Activated CD4-positive, CD25-positive, alpha-beta regulatory T cell (primary cell): ENCODE data around the gene CENPF.

ENCODE experiments used
- DNase-seq, 4 experiments: peaks; one replicate each; lab custom pipeline; 2025; lab: John Stamatoyannopoulos, UW

Gene CENPF

DNA sequence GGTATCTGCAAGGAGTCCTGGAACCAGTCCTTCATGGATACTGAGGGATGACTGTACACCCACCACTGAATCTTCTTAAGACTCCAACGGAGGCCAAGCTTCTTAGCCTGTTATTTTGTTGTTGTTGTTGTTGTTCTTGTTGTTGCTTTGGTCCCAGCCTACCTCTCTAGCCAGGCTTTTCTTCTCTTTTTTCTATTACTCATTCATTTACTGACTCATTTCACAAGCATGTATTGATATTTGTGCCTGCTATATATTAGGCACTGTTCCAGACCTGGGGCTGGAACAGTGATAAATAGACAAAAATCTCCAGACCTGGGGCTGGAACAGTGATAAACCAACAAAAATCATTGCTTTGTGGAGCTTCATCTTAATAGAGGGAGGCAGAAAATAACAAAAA is 20.4 kb downstream of the CENPF start:
- no peak for DNase-seq

DNA sequence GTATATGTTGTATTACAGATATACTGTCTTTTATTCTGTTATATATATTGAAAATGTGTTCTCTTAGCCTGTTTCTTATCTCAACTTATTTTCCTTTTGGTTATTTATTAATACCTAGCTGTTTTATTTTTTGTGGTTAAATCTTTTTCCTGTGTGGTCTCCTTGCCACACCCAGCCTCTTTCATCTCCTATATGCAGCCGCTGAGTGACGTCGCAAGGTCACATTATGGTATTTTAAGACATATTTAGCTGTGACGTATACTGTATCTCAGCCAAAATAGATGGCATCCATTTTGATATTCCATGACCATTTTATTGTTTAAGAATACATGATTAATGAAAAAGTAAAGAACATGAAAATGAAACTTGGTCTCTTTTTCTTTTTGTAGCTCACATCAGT is 29.1 kb downstream of the CENPF start:
- peak in 1 of 4 experiments; percentile 11 for DNase-seq

DNA sequence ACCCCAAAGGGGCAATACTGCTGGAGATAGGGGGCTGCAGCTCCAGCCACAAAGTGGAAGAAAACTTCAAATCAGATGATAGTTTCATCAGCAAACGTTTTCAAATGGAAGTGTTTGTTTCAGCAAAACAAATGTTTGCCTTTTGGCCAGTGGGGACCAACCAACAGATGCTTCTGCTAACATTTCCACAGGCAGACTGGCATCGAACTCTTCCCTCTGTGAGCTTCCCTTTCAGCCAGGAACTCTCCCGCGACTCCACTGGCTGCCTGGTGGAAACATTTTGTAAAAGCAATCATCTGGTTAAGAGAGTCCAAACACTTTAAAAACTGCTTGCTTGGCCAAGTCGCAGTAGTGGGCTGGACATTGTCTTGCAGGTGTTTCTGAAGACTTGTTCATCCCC is 30.7 kb downstream of the CENPF start:
- DNase-seq: no peak

DNA sequence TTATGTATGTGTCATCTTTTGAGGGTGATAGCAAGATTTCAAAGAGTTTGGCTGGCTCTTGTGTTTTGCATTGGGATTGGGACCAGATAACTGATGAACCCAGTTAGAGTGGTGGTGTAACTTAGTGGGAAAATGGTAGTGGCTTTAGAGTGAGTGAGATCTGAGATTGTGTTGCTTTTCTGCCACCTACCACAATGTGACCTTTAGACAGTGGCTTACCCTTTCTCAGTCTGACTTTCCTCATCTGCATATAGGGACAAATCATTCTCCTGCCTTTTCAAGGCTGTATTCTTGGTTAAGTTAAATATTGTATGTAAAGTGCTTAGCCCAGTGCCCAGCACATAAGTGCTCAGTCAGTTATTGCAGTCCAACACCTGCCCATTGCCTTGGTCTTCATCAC is 31.3 kb downstream of the CENPF start:
- DNase-seq: no peak

DNA sequence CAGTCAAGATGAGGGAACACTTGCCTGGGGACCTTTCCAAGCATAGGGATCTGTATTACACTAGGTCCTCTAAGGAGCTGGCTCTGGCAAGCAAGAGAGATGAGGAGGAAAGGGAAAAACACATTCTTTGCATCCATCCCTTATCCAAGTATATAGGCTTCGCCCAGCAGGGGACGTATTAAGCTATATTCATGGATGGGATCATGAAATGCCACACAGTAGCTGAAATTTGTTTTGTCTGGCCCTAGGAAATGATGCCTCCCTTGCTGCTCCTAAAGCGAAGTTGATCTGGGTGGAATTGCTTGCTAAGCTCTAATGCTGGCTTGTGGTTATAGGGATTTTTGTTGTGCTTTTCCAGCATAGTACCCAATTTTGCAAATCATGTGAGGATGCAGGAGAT is 32.1 kb downstream of the CENPF start:
- DNase-seq: no peak

DNA sequence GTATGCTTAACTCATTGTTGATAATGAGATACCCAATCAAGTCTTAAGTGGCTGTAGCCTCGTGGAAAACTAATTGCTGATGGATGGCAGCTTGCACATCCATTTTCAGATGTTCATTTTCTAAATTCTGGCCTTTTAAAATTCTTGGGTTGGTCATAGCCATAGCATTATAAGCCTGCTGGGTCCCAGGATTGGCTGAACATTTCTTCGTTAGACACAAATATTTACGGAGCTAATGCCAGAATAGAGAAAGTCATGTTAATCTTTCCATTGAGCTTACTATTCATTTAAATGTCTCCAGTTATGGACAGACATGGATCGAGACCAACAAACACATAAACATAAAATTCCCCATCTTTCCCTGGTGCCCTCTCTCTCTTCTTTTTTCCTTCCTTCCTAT is 32.5 kb downstream of the CENPF start:
- no peak for DNase-seq

DNA sequence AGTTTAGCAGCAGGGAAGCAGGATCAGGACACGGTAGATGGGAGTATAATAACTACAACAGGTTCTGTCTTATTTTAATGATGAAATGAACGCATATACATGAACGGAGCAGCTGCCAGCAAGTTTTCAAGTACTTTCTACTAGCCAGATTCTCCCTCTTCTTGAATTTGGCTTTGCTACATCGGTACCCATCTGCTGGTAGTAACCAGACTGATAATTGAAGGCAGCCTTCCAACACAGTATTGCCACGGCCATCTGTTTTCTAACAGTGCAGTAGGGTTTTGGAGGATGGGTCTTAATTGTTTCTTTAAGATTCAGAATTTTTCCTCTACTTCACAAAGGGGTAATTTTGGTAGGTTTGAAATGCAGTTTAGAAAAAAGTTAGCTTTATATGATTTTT is 33.4 kb downstream of the CENPF start:
- no peak for DNase-seq

DNA sequence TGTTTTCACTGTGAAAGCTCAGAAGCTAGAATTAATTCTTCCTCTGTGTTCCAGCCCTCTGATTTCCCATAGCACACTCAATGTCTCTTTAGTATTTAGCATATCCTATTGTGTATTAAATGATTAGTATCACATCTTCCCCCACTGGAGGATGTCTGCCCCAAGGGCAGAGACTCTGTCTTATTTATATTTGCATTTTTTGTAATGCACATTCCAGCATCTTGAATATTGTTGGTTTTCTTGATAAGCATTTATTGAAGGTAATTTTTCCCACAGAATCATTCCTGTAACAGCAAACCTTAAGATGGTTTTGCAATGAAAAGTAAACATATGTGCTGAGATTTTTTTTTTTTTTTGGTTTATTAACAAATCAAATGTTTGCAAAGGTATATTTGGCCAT is 34.1 kb downstream of the CENPF start:
- DNase-seq: no peak

DNA sequence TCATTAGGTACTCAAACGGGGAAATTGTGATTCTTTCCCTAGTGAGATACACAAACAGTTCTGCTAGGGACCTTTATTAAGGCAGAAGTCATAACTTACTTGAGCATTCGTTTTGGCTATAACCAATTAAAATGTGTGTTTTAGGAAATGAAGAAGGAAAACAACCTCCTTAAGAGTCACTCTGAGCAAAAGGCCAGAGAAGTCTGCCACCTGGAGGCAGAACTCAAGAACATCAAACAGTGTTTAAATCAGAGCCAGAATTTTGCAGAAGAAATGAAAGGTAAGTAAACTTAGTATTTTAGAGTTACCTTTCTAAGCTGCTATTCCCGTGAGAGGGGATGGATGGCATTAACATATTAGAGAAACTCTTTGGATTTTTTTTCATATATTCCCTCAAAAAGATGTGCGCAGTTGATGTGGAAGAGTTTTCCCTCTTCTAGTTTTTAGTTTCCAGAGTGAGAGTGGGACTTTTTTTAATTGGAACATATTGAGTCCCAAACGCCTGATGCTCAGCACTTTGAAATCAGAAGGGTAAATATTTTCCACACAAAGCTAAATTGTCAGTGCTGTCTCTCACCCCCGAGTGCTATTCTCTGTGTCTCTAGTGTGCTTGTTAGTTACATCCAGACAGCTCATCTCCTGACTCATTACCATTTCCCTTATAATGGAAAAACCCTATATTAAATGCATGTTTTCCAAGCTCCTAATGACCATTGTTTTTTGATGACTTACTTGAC is 34.9 kb downstream of the CENPF start:
- peak in 1 of 4 experiments; percentile 3 for DNase-seq

DNA sequence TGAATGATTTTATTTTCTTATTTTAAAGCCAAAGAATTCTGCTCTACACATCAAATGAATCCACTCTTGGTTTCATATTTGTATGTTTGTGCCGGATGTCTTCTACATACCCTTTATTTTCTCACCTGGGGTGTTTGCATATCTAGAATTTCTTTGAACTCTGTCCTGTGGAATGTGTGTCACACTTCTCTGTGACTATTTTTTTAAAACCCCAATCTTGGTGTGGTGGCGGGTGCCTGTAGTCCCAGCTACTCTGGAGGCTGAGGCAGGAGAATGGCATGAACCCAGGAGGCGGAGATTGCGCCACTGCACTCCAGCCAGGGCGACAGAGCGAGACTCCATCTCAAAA is 35.4 kb downstream of the CENPF start:
- DNase-seq: no peak

DNA sequence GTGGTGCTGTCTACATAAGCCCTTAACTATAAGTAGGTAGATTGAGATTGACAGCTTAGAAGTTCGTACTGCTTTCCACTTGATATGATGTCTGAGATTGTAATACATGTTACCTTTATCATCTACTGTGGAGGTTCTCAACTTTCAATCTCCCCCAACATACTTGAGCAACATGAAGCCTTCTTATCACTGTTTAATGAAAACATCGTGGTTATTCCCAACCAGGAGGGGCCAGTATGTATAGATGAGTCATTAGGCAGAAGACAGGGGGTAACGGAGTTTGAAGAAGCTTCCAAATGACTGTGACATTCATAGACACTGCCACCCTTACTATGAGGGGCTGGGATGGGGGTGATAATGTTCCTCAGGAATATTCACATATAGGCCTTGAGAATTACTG is 36.0 kb downstream of the CENPF start:
- DNase-seq: no peak

DNA sequence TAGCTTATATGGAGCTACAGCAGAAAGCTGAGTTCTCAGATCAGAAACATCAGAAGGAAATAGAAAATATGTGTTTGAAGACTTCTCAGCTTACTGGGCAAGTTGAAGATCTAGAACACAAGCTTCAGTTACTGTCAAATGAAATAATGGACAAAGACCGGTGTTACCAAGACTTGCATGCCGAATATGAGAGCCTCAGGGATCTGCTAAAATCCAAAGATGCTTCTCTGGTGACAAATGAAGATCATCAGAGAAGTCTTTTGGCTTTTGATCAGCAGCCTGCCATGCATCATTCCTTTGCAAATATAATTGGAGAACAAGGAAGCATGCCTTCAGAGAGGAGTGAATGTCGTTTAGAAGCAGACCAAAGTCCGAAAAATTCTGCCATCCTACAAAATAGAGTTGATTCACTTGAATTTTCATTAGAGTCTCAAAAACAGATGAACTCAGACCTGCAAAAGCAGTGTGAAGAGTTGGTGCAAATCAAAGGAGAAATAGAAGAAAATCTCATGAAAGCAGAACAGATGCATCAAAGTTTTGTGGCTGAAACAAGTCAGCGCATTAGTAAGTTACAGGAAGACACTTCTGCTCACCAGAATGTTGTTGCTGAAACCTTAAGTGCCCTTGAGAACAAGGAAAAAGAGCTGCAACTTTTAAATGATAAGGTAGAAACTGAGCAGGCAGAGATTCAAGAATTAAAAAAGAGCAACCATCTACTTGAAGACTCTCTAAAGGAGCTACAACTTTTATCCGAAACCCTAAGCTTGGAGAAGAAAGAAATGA is 37.6 kb downstream of the CENPF start:
- DNase-seq: no peak

DNA sequence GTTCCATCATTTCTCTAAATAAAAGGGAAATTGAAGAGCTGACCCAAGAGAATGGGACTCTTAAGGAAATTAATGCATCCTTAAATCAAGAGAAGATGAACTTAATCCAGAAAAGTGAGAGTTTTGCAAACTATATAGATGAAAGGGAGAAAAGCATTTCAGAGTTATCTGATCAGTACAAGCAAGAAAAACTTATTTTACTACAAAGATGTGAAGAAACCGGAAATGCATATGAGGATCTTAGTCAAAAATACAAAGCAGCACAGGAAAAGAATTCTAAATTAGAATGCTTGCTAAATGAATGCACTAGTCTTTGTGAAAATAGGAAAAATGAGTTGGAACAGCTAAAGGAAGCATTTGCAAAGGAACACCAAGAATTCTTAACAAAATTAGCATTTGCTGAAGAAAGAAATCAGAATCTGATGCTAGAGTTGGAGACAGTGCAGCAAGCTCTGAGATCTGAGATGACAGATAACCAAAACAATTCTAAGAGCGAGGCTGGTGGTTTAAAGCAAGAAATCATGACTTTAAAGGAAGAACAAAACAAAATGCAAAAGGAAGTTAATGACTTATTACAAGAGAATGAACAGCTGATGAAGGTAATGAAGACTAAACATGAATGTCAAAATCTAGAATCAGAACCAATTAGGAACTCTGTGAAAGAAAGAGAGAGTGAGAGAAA is 38.4 kb downstream of the CENPF start:
- DNase-seq: no peak

DNA sequence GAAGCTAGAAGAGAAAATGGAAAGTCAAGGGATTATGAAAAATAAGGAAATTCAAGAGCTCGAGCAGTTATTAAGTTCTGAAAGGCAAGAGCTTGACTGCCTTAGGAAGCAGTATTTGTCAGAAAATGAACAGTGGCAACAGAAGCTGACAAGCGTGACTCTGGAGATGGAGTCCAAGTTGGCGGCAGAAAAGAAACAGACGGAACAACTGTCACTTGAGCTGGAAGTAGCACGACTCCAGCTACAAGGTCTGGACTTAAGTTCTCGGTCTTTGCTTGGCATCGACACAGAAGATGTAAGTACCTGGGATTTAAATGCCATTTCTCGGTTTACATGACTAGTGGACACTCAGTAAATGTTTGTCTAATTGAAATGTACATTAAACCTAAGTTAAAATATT is 40.0 kb downstream of the CENPF start:
- DNase-seq: no peak

DNA sequence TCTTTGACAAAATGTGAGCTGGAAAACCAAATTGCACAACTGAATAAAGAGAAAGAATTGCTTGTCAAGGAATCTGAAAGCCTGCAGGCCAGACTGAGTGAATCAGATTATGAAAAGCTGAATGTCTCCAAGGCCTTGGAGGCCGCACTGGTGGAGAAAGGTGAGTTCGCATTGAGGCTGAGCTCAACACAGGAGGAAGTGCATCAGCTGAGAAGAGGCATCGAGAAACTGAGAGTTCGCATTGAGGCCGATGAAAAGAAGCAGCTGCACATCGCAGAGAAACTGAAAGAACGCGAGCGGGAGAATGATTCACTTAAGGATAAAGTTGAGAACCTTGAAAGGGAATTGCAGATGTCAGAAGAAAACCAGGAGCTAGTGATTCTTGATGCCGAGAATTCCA is 42.7 kb downstream of the CENPF start:
- no peak for DNase-seq

DNA sequence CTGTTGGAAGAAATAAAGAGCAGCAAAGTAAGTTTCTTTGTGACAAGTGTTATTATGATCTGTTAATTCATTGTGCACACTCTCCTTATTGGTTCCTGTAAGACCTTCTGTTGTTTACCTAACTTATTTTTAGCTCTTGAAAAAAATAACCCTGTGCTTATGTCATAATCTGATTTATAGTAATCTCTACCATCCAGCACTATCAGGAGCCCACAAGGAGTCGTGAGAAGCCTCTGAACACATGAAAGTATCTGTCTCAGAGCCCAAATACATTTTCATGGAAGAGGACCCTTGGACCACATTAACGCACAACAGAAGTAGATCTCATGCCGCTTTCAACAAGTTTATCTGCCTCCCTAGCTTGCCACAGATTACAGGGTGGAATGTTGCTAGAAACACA is 45.8 kb downstream of the CENPF start:
- no peak for DNase-seq

DNA sequence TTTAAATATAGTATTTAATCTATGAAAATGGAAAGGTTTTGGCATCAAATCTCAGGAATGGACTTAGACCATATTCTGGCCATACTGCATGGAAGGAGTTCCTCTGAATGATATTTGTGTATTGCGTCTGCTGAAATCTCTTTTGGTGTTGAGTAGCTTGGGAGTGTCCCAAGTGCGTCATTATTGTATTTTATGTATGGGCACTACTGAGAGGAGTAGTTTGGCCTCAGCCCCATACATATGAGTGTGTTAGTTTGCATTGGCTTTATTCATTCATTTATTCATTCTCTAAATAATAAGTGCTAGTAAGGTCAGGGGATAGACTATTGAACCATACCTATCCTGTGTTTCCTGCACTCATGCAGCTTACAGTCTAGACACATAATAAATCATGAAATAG is 46.6 kb downstream of the CENPF start:
- no peak for DNase-seq

DNA sequence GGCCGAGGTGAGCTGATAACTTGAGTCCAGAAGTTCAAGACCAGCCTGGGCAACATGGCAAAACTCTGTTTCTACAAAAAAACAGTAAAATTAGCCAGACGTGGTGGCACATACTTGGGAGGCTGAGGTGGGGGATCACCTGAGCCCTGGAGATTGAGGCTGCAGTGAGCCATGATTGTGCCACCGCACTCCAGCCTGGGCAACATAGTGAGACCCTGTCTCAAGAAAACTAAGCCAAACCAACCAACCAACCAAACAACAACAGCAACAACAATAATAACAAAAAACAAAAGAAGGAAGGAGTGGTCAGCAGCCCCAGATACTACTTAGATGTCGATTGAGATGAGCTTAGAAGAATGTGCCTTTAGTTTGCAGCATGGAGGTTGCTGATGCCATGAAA is 47.7 kb downstream of the CENPF start:
- no peak for DNase-seq

DNA sequence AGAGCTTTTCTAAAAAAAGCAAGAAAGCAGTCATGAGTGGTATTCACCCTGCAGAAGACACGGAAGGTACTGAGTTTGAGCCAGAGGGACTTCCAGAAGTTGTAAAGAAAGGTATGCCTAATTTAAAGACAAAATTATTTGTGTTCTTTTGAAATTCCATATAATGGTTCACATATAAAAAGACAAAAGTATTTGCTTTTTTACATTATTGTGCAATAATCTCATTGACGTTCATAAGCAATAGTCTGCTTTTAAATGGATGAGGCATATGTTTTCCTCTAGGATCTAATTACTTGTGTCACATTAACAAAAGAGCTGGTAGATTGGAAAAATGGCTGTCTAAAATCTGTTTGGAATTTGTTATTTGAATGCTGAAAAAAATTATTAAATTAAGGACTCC is 54.3 kb downstream of the CENPF start:
- no peak for DNase-seq

DNA sequence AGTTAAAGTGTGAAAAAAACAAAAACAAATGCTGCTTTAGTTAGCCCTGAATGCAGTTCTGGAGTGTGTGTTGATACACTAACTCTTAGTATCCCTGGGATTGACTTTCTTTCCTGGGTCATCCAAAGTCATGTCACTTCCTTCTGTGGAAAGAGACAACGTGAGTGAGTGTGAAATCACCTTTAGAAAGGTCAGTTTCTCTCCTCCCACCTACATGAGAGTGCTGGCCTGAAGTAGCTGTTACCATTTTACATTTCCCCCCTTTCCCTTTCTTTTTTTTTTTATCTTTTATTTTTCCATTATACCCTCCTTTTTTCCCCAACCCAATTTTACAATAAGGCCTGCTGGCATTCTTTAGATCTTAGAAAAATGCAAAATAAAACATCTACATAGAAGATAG is 55.2 kb downstream of the CENPF start:
- DNase-seq: no peak

DNA sequence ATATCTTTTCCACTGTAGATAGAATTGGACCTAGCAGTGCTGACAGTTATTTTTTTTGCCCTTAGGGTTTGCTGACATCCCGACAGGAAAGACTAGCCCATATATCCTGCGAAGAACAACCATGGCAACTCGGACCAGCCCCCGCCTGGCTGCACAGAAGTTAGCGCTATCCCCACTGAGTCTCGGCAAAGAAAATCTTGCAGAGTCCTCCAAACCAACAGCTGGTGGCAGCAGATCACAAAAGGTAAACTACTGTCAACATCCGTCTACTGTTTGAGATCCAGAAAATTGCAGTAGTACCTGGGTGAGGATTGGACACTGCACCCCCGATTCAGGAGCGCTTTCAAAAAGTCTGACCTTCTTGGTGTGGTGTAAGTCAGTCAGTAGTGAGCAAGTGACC is 55.8 kb downstream of the CENPF start:
- no peak for DNase-seq

DNA sequence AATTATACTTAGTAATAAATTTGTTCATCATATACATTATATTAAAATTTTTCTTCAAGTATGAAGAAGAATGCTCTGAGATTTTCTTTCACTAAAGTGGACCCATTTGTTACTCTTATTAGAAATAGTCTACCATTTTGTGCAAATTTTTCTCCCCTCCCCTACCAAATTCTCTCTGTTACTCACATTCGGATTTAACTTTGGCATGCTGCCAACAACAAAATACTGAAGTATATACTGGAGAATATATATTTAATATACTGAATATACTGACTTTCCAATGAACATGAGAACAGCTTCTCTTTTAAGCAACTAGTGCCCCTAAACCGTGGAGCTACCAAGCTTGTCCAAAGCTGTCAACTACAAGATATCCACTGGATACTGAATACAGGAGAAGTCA is 57.2 kb downstream of the CENPF start:
- DNase-seq: no peak

DNA sequence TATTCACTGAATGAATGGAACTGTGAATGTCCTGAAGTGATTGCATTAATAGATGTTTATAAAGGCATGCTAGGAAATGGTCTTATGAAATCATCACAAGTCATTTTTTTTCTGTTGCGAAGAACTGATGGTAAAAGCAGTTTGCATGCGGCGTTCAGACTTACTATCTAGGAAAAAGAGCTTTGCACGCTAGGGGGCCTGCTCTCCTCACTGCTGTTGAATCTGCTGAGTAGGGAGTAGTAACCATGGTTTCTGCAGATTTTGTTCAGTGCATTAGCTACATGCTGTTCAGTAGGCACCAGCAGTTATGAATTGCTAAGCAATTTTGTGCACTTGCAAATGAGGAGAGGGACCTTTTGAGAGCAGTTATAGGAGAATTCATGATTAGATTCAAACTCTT is 57.9 kb downstream of the CENPF start:
- no peak for DNase-seq
